SK-N-SH (cell line): ENCODE data around the gene GSK3A. TPM values are rescaled to one million over a fixed set of nuclear protein-coding genes. Genes with fewer than 3 reads are reported as not detected.

Source experiments
- CTCF ChIA-PET: fragments of 300-600, 350-600 bp; formaldehyde crosslinking; extraction: SDS; loops from one replicate; lab custom pipeline; 2021; lab: Yijun Ruan, JAX
- POLR2A ChIA-PET: fragments of 350-600 bp; sonication (Branson Sonifier 250); formaldehyde crosslinking; extraction: SDS; loops from one replicate; lab custom pipeline; 2020; ENCODE audit warnings: antibody characterized with exemption, inconsistent platforms; lab: Yijun Ruan, JAX
- DNase-seq: peaks from one replicate; pipeline ENCODE4 v3.0.0; 2012
- H2AFZ ChIP-seq: fragments of 200-600 bp; sonication (generic); 2 replicates; pipeline ENCODE4 v1.8.1; 2016; ENCODE audit warnings: antibody characterized with exemption, mild to moderate bottlenecking, low read depth
- H3F3A ChIP-seq: fragments of 200-600 bp; sonication (generic); replicated peaks from 2 replicates; pipeline ENCODE3; 2016; ENCODE audit warnings: antibody characterized with exemption, mild to moderate bottlenecking; ENCODE audit not compliant: insufficient read depth
- H3K27ac ChIP-seq, 2 experiments: fragments of 200-500 bp in 1 of 2; fragments of 200-600 bp in 1 of 2; sonication (Bioruptor generic) in 1 of 2; sonication (generic), shearing (Covaris generic) in 1 of 2; 2 replicates each; pipeline versions ENCODE4 v1.5.1 to v1.6.1; 2014 to 2016; ENCODE audit warnings: low read depth in 2 of 2, inconsistent platforms in 1 of 2, low read length in 1 of 2, mild to moderate bottlenecking in 1 of 2, mixed read lengths in 1 of 2
- H3K27me3 ChIP-seq: fragments of 200-600 bp; sonication (generic), shearing (Covaris generic); 2 replicates; pipeline ENCODE4 v1.6.1; 2016; ENCODE audit warnings: mixed run types; ENCODE audit not compliant: insufficient read depth
- H3K36me3 ChIP-seq, 2 experiments: fragments of 200-500 bp in 1 of 2; fragments of 200-600 bp in 1 of 2; sonication (Bioruptor generic) in 1 of 2; sonication (generic) in 1 of 2; replicated peaks in 1 of 2; 2 replicates each; pipeline versions ENCODE3 to v1.5.1; 2014 to 2016; ENCODE audit warnings: low read length in 1 of 2, mild to moderate bottlenecking in 1 of 2; ENCODE audit not compliant: insufficient read depth in 2 of 2, control insufficient read depth in 1 of 2
- H3K4me1 ChIP-seq, 2 experiments: fragments of 200-500 bp in 1 of 2; fragments of 200-600 bp in 1 of 2; sonication (Bioruptor generic) in 1 of 2; sonication (generic), shearing (Covaris generic) in 1 of 2; 2 replicates each; pipeline versions ENCODE4 v1.5.1 to v1.6.1; 2014 to 2016; ENCODE audit warnings: low read depth in 1 of 2, low read length in 1 of 2, mixed run types in 1 of 2; ENCODE audit not compliant: insufficient read depth in 2 of 2, control insufficient read depth in 1 of 2
- H3K4me2 ChIP-seq: fragments of 200-600 bp; sonication (generic), shearing (Covaris generic); 2 replicates; pipeline ENCODE4 v1.6.1; 2017; ENCODE audit warnings: mixed run types
- H3K4me3 ChIP-seq, 2 experiments: fragments of 200-500 bp in 1 of 2; fragments of 200-600 bp in 1 of 2; sonication (Bioruptor generic) in 1 of 2; sonication (generic), shearing (Covaris generic) in 1 of 2; 2 replicates each; pipeline versions ENCODE4 v1.5.1 to v1.8.1; 2014 to 2016; ENCODE audit warnings: low read depth in 2 of 2, inconsistent platforms in 1 of 2, low read length in 1 of 2, mild to moderate bottlenecking in 1 of 2, mixed read lengths in 1 of 2, moderate library complexity in 1 of 2
- H3K79me2 ChIP-seq: fragments of 200-600 bp; sonication (generic); 2 replicates; pipeline ENCODE4 v1.8.1; 2017; ENCODE audit warnings: mild to moderate bottlenecking; ENCODE audit not compliant: insufficient read depth
- H3K9ac ChIP-seq: fragments of 200-600 bp; sonication (generic); 2 replicates; pipeline ENCODE4 v1.6.1; 2017; ENCODE audit warnings: mixed run types
- H3K9me2 ChIP-seq: fragments of 200-600 bp; sonication (generic); 2 replicates; pipeline ENCODE4 v1.6.1; 2017; ENCODE audit warnings: mixed run types
- H3K9me3 ChIP-seq: fragments of 200-600 bp; sonication (generic); 2 replicates; pipeline ENCODE4 v1.6.1; 2017; ENCODE audit warnings: mixed run types, mild to moderate bottlenecking, moderate library complexity
- H4K20me1 ChIP-seq: fragments of 200-600 bp; sonication (generic); 2 replicates; pipeline ENCODE4 v1.6.1; 2017; ENCODE audit warnings: mild to moderate bottlenecking, mixed run types; ENCODE audit not compliant: insufficient read depth
- CHD2 ChIP-seq: fragments of 150-350 bp; IDR thresholded peaks from 2 replicates; pipeline ENCODE4 v1.6.1; 2018; ENCODE audit warnings: low read length; ENCODE audit not compliant: partially characterized antibody
- CTCF ChIP-seq: fragments of 200-600 bp; sonication (generic); IDR thresholded peaks from 2 replicates; pipeline ENCODE4 v1.6.1; 2017; ENCODE audit warnings: antibody characterized with exemption, mild to moderate bottlenecking, moderate library complexity
- EZH2phosphoT487 ChIP-seq: fragments of 200-600 bp; sonication (generic); IDR thresholded peaks from 2 replicates; pipeline ENCODE4 v1.6.1; 2017; ENCODE audit warnings: low read depth, mixed run types, mild to moderate bottlenecking, antibody characterized with exemption, moderate library complexity, borderline replicate concordance
- FOSL2 ChIP-seq: IDR thresholded peaks from 2 replicates; pipeline ENCODE4 v1.4.0; 2012; ENCODE audit warnings: low read depth, mild to moderate bottlenecking, moderate library complexity, borderline replicate concordance
- FOXJ3 ChIP-seq: sonication (generic); formaldehyde crosslinking; IDR thresholded peaks from 2 replicates; pipeline ENCODE4 v1.5.1; 2020; ENCODE audit warnings: mild to moderate bottlenecking, missing genetic modification reagents
- GATA2 ChIP-seq: sonication (generic); formaldehyde crosslinking; IDR thresholded peaks from 2 replicates; pipeline ENCODE4 v1.5.0; 2020; ENCODE audit warnings: mild to moderate bottlenecking, missing genetic modification reagents
- IRF3 ChIP-seq: fragments of 150-350 bp; IDR thresholded peaks from 2 replicates; pipeline ENCODE4 v1.6.1; 2016; ENCODE audit warnings: mild to moderate bottlenecking, low read depth, low read length
- JUND ChIP-seq: IDR thresholded peaks from 2 replicates; pipeline ENCODE4 v1.4.0; 2012
- MAX ChIP-seq: IDR thresholded peaks from 2 replicates; pipeline ENCODE4 v1.4.0; 2012; ENCODE audit warnings: low read depth
- NRF1 ChIP-seq: IDR thresholded peaks from 2 replicates; pipeline ENCODE4 v1.6.1; 2012; ENCODE audit warnings: low read depth, mild to moderate bottlenecking, low read length
- PBX3 ChIP-seq: IDR thresholded peaks from 2 replicates; pipeline ENCODE4; 2012
- RCOR1 ChIP-seq: fragments of 150-350 bp; IDR thresholded peaks from 2 replicates; pipeline ENCODE4 v1.6.1; 2017; ENCODE audit warnings: antibody characterized with exemption, low read length
- RFX5 ChIP-seq: IDR thresholded peaks from 2 replicates; pipeline ENCODE4 v1.6.1; 2012; ENCODE audit warnings: mild to moderate bottlenecking, improper control_type of control experiment, low read length
- RXRA ChIP-seq: IDR thresholded peaks from 2 replicates; pipeline ENCODE4 v1.4.0; 2012; ENCODE audit warnings: low read depth, mild to moderate bottlenecking, borderline replicate concordance
- TAF1 ChIP-seq: IDR thresholded peaks from 2 replicates; pipeline ENCODE4 v1.6.1; 2012; ENCODE audit warnings: low read depth, mild to moderate bottlenecking, low read length, moderate library complexity, borderline replicate concordance
- TEAD4 ChIP-seq: IDR thresholded peaks from 2 replicates; pipeline ENCODE4 v1.4.0; 2012; ENCODE audit warnings: mild to moderate bottlenecking, borderline replicate concordance; ENCODE audit not compliant: insufficient read depth
- USF1 ChIP-seq: IDR thresholded peaks from 2 replicates; pipeline ENCODE4 v1.4.0; 2012; ENCODE audit warnings: low read depth, borderline replicate concordance
- WGBS: methylation state at CpG from one replicate; pipeline ENCODE4 v1.1.6; 2017; ENCODE audit warnings: low lambda C conversion rate; 5-methylcytosine and 5-hydroxymethylcytosine counted together
- polyA plus RNA-seq, 3 experiments: library from polyadenylated mRNA; depleted of rRNA; stranded (reverse); fragments of >200 nt; gene quantifications; 2 replicates each; pipeline ENCODE4 v1.2.3, GENCODE V29; 2012

The GSK3A gene
- polyA plus RNA-seq, 1 of the 3 experiments (the other 2 are of a cell fraction): 42.1 TPM

- no peak for TF ChIP-seq RFX5
- H3K9ac ChIP-seq: no peak overlapping the region
- no peaks in the 10 kb centered on the region for H3F3A ChIP-seq
- H3K4me2 ChIP-seq: no peak overlapping the region
- no peak overlapping the region for H2AFZ ChIP-seq
- H3K4me3 ChIP-seq: no peak overlapping the region
- 0 out of 2 replicates have a peak, but pooled peaks cover 4% of the 10 kb centered on the region for H4K20me1 ChIP-seq
- H3K9me3 ChIP-seq: no peaks in the 10 kb centered on the region
- H3K36me3 ChIP-seq: peaks cover 0 to 45% of the 10 kb centered on the region in 2 experiments
- ChIA-PET POLR2A (no interaction called here), CTCF (interaction anchor here (1.4 to 2.0 kb wide), 2 partner anchors 17 to 99 kb away, joined by 3 to 6 read pairs; no protein-coding TSS in a partner anchor)
- H3K27me3 ChIP-seq: no peaks in the 10 kb centered on the region
- no peak overlapping the region for H3K27ac ChIP-seq
- no peaks in the 10 kb centered on the region for H3K4me1 ChIP-seq
- no peak for DNase-seq
- no peaks in the 10 kb centered on the region for H3K9me2 ChIP-seq
- H3K79me2 ChIP-seq: no peaks in the 10 kb centered on the region; the same call in 1 of the 2 replicates
- 90% methylated on average over 19 of the region's 32 CpGs for WGBS
Measured at GRCh38 chr19:42199440-42200115, 42.8 kb downstream of the GSK3A start.

GRCh38 chr19:42198676-42199439, 43.5 kb downstream of the GSK3A start:
- no peak for TF ChIP-seq CHD2
- no peak for TF ChIP-seq TAF1
- no peak for TF ChIP-seq IRF3
- no peak for TF ChIP-seq JUND
- no peak for TF ChIP-seq EZH2phosphoT487
- TF ChIP-seq GATA2 (CRISPR knock-in tag): no peak
- no peak for TF ChIP-seq FOSL2
- no peak for TF ChIP-seq CTCF
- no peak for TF ChIP-seq USF1
- TF ChIP-seq RXRA: no peak
- no peak for TF ChIP-seq MAX
- no peak for TF ChIP-seq TEAD4
- no peak for TF ChIP-seq RCOR1
- TF ChIP-seq PBX3: no peak
- no peak for TF ChIP-seq NRF1
- no peak for TF ChIP-seq FOXJ3 (CRISPR knock-in tag)
- ChIA-PET CTCF (interaction anchor here (1.1 to 2.0 kb wide), 4 partner anchors 14 to 99 kb away, joined by 3 to 6 read pairs (median 4); partner anchors contain the start of gene POU2F2), POLR2A (no interaction called here)
- Histone ChIP-seq H3K27ac (no peak overlapping the region), H3K27me3 (no peaks in the 10 kb centered on the region), H3K36me3 (peaks cover 0 to 39% of the 10 kb centered on the region in 2 experiments), H3K4me1 (no peaks in the 10 kb centered on the region), H3K9me2 (no peaks in the 10 kb centered on the region), H2AFZ (no peak overlapping the region), H3F3A (no peaks in the 10 kb centered on the region), H3K9ac (no peak overlapping the region), H3K79me2 (no peaks in the 10 kb centered on the region; the same call in 1 of the 2 replicates), H4K20me1 (0 out of 2 replicates have a peak, but pooled peaks cover 4% of the 10 kb centered on the region), H3K9me3 (no peaks in the 10 kb centered on the region), H3K4me3 (no peak overlapping the region), H3K4me2 (no peak overlapping the region)
- no peak for DNase-seq
- WGBS: 94% methylated on average over 4 of the region's 7 CpGs
